ENCODE results near the gene UBE2J2. TPM values are rescaled to one million over a fixed set of nuclear protein-coding genes. Genes with fewer than 3 reads are reported as not detected.

UBE2J2 gene
- total and polyA plus RNA-seq, 2 donors (not counting 3 experiments of a cell fraction or from before 2014, with no cell fraction given) = 60.7 to 80.7 TPM

DNA sequence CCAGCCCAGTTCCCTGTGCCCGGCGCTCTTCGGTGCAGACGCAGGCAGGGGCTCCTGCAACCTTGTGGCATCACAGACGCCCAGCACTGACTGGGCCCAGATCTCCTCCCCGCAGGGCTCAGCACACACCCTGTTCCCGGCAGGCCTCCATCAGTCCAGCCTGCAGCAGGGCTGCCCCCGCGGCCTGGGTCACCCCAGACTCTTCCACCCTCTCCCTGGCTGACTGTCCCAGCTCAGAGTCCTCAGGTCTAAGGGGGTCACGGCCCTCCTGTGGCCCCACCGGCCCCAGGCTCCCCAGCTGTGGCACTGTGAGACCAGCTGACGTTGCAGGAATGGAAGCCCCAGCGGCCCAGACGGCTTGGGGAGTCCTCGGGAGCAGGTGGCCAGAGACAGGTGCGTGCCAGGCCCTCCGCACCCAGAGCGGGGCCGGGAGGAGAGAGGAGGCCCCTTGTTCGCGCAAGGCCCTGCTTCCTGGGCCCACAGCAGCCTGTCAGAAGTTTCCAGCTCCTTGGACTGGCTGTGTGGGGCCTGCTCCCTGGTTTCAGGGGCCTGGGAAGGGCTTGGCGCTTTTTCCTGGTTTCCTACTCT lies 37.4 kb downstream of the UBE2J2 start:
- no TSS peak for BruUV-seq (replicated peaks)
- Histone ChIP-seq H3K4me2 (ENCODE audit: insufficient read depth, low read length) (no peak overlapping the region), H2AFZ (ENCODE audit: low read depth, low read length) (no peak overlapping the region), H4K20me1 (replicated peaks; ENCODE audit: control insufficient read depth, extremely low read depth, insufficient read depth, low read length) (no peaks in the 10 kb centered on the region), H3K36me3 (ENCODE audit: control insufficient read depth in 2 of 2, extremely low read depth in 1 of 2, insufficient read depth in 2 of 2, low read length in 2 of 2) (no peaks in the 10 kb centered on the region), H3K9me1 (replicated peaks; ENCODE audit: control insufficient read depth, extremely low read depth, insufficient read depth, low read length) (no peaks in the 10 kb centered on the region), H3K27me3 (ENCODE audit: control insufficient read depth in 2 of 2, insufficient read depth in 2 of 2, low read length in 2 of 2) (no peaks in the 10 kb centered on the region), H3K9me3 (replicated peaks; ENCODE audit: control insufficient read depth, insufficient read depth, low read length) (no peaks in the 10 kb centered on the region), H3K27ac (ENCODE audit: insufficient read depth, low read depth, low read length) (no peak overlapping the region), H3K79me2 (ENCODE audit: control insufficient read depth, insufficient read depth, low read length) (peaks cover 20% of the 10 kb centered on the region), H3K4me3 (replicated peaks in 1 of 3; ENCODE audit: insufficient read depth in 1 of 3, low read depth in 1 of 3, low read length in 3 of 3) (no peak overlapping the region), H3K4me1 (ENCODE audit: control insufficient read depth, extremely low read depth, insufficient read depth, low read length) (no peaks in the 10 kb centered on the region), H3K9ac (replicated peaks; ENCODE audit: extremely low read depth, insufficient read depth, low read length) (no peak overlapping the region)
- no peak for FAIRE-seq
- ChIA-PET POLR2A (no interaction called here), CTCF (no interaction called here)
- intact Hi-C loops (cut with micrococcal nuclease) (no loop called here), dilution Hi-C loops (cut with MboI; ENCODE audit: extremely low pct_ligation_motif_present, low sequenced_read_pairs) (no loop called here)
- TF ChIP-seq FOS (IDR thresholded peaks at IDR 0.05; ENCODE audit: borderline replicate concordance, insufficient read depth, low read length) = no peak
- TF ChIP-seq POLR2A (IDR thresholded peaks at IDR 0.05; ENCODE audit: low read depth, low read length) = no peak
- no peak for TF ChIP-seq JUN (IDR thresholded peaks at IDR 0.05; ENCODE audit: borderline replicate concordance, insufficient read depth, insufficient read length, low read depth)
- TF ChIP-seq GATA2 (IDR thresholded peaks at IDR 0.05; ENCODE audit: insufficient read depth, insufficient read length, low read depth, low read length) = no peak
- no peak for TF ChIP-seq POLR2AphosphoS5 (IDR thresholded peaks at IDR 0.05; ENCODE audit: insufficient read depth, low read depth, low read length)
- TF ChIP-seq MAX (IDR thresholded peaks at IDR 0.05; ENCODE audit: insufficient read depth, insufficient read length) = no peak
- TF ChIP-seq EZH2 (IDR thresholded peaks at IDR 0.05; ENCODE audit: borderline replicate concordance, low read depth, low read length, severe bottlenecking) = no peak
- no peak for TF ChIP-seq MYC (IDR thresholded peaks at IDR 0.05; ENCODE audit: low read depth, low read length)
- TF ChIP-seq CTCF (IDR thresholded peaks at IDR 0.05; ENCODE audit: extremely low read depth in 1 of 2, insufficient read depth in 1 of 2, low read depth in 1 of 2, low read length in 2 of 2) = no peak
- DNase-seq (ENCODE audit: low read depth, low spot score) = no peak
